HG03460 (cell line): Measurements from ENCODE around the gene CRTC1.

Experiments
- ATAC-seq: cut with Tn5 transposase; IDR thresholded peaks from one replicate; pipeline ENCODE4 v1.9.1; 2021; ENCODE audit not compliant: unreplicated experiment

The CRTC1 gene

GRCh38 chr19:18699403-18700054, 16.0 kb downstream of the CRTC1 start:
- no peak for ATAC-seq

GRCh38 chr19:18700501-18701249, 17.2 kb downstream of the CRTC1 start:
- peak; percentile 69 for ATAC-seq

GRCh38 chr19:18701250-18701608, 17.7 kb downstream of the CRTC1 start:
- no peak for ATAC-seq

GRCh38 chr19:18704054-18704453, 20.6 kb downstream of the CRTC1 start:
- no peak for ATAC-seq

GRCh38 chr19:18704971-18705370, 21.5 kb downstream of the CRTC1 start:
- ATAC-seq: no peak

GRCh38 chr19:18708452-18709231, 25.2 kb downstream of the CRTC1 start:
- no peak for ATAC-seq

- no peak for ATAC-seq
Measured at GRCh38 chr19:18709546-18709945, 26.1 kb downstream of the CRTC1 start.

- no peak for ATAC-seq
Measured at GRCh38 chr19:18710186-18710585, 26.7 kb downstream of the CRTC1 start.

- no peak for ATAC-seq
Measured at GRCh38 chr19:18710996-18711751, 27.7 kb downstream of the CRTC1 start.

GRCh38 chr19:18711893-18712292, 28.4 kb downstream of the CRTC1 start:
- ATAC-seq: no peak

GRCh38 chr19:18712981-18713380, 29.5 kb downstream of the CRTC1 start:
- ATAC-seq: no peak

GRCh38 chr19:18713550-18714117, 30.2 kb downstream of the CRTC1 start:
- no peak for ATAC-seq

GRCh38 chr19:18715416-18715815, 31.9 kb downstream of the CRTC1 start:
- ATAC-seq: no peak

- no peak for ATAC-seq
Measured at GRCh38 chr19:18716857-18717256, 33.4 kb downstream of the CRTC1 start.

GRCh38 chr19:18717601-18718000, 34.1 kb downstream of the CRTC1 start:
- ATAC-seq: no peak

GRCh38 chr19:18718015-18718526, 34.6 kb downstream of the CRTC1 start:
- ATAC-seq: no peak

GRCh38 chr19:18718846-18719458, 35.5 kb downstream of the CRTC1 start:
- ATAC-seq: no peak

GRCh38 chr19:18719541-18719940, 36.1 kb downstream of the CRTC1 start:
- ATAC-seq: no peak

- no peak for ATAC-seq
Measured at GRCh38 chr19:18723871-18724377, 40.4 kb downstream of the CRTC1 start.
